A549 (cell line): ENCODE data around the gene TXK. TPM values are rescaled to one million over a fixed set of nuclear protein-coding genes. Genes with fewer than 3 reads are reported as not detected.

Experiments
- ATAC-seq, 2 experiments: fragments of 200-7000 bp in 1 of 2; fragments of >200 bp in 1 of 2; cut with Nextera tagmentation in 1 of 2; cut with Tn5 transposase in 1 of 2; 3 replicates each; pipeline versions ENCODE4 v1.8.0 to v1.9.1; 2018 to 2020; ENCODE audit warnings: mild to moderate bottlenecking in 1 of 2, moderate library complexity in 1 of 2
- CTCF ChIA-PET: fragments of 300-600 bp; sonication (Branson Sonifier 250); formaldehyde crosslinking; extraction: SDS; loops from one replicate; lab custom pipeline; 2021; ENCODE audit warnings: antibody characterized with exemption, inconsistent platforms; lab: Yijun Ruan, JAX
- POLR2A ChIA-PET: fragments of 350-600 bp; formaldehyde crosslinking; extraction: SDS; loops from one replicate; lab custom pipeline; 2021; ENCODE audit warnings: antibody characterized with exemption, inconsistent platforms; lab: Yijun Ruan, JAX
- DNase-seq, 2 experiments: peaks; one replicate each; pipeline versions ENCODE4 v3.0.0 to v3.0.0-alpha.2; 2011 to 2016; ENCODE audit warnings: low read depth in 1 of 2, low spot score in 1 of 2
- FAIRE-seq: peaks from 2 replicates; lab custom pipeline; 2011; peaks lifted over from hg19 to GRCh38; lab: Jason Lieb, UNC
- H3K27ac ChIP-seq, 2 experiments: fragments of >200 bp; sonication (Bioruptor Twin); formaldehyde crosslinking; 3 replicates each; pipeline ENCODE4 v1.5.1; 2016 to 2017
- H3K4me1 ChIP-seq: fragments of >200 bp; sonication (Bioruptor Twin); formaldehyde crosslinking; 3 replicates; pipeline ENCODE4 v1.6.1; 2016
- H3K4me2 ChIP-seq: fragments of >200 bp; sonication (Bioruptor Twin); formaldehyde crosslinking; 3 replicates; pipeline ENCODE4 v1.6.1; 2016
- H3K4me3 ChIP-seq: fragments of >200 bp; sonication (Bioruptor Twin); formaldehyde crosslinking; 3 replicates; pipeline ENCODE4 v1.5.1; 2016
- H3K9me3 ChIP-seq: fragments of >200 bp; sonication (Bioruptor Twin); formaldehyde crosslinking; 3 replicates; pipeline ENCODE4 v1.6.1; 2016
- CHD4 ChIP-seq: fragments of 200-600 bp; sonication (generic); IDR thresholded peaks from 2 replicates; pipeline ENCODE4 v1.6.1; 2016; ENCODE audit warnings: antibody characterized with exemption, mild to moderate bottlenecking, borderline replicate concordance
- EHF ChIP-seq: fragments of 250-450 bp; sonication (Bioruptor Pico); IDR thresholded peaks from 2 replicates; pipeline ENCODE4 v1.5.0; 2020; ENCODE audit warnings: mild to moderate bottlenecking
- HDAC2 ChIP-seq: fragments of 200-600 bp; sonication (generic); IDR thresholded peaks from 2 replicates; pipeline ENCODE4 v1.6.1; 2016
- HOXB5 ChIP-seq: fragments of 250-450 bp; sonication (Bioruptor Pico); IDR thresholded peaks from 2 replicates; pipeline ENCODE4 v1.5.0; 2020; ENCODE audit warnings: mild to moderate bottlenecking, moderate library complexity
- JUN ChIP-seq, 2 experiments: fragments of >200 bp; sonication (Bioruptor Twin); formaldehyde crosslinking; IDR thresholded peaks; 2 replicates in 1 of 2; 3 replicates in 1 of 2; pipeline ENCODE4 v1.6.1; 2016 to 2017
- KDM1A ChIP-seq: fragments of 200-600 bp; sonication (generic); IDR thresholded peaks from 2 replicates; pipeline ENCODE4 v1.6.1; 2016; ENCODE audit warnings: low read depth, mild to moderate bottlenecking
- KDM5A ChIP-seq: fragments of 200-600 bp; sonication (generic); IDR thresholded peaks from 2 replicates; pipeline ENCODE4 v1.6.1; 2016; ENCODE audit warnings: antibody characterized with exemption, mild to moderate bottlenecking
- NFE2L2 ChIP-seq: fragments of 150-350 bp; conservative IDR thresholded peaks from 2 replicates; pipeline ENCODE4 v1.6.1; 2014; ENCODE audit warnings: low read length
- PHF8 ChIP-seq: fragments of 200-600 bp; sonication (generic); IDR thresholded peaks from 2 replicates; pipeline ENCODE4 v1.6.1; 2016; ENCODE audit warnings: low read depth, mild to moderate bottlenecking, antibody characterized with exemption, moderate library complexity, borderline replicate concordance
- POLR2A ChIP-seq: IDR thresholded peaks from 2 replicates; pipeline ENCODE4 v1.6.1; 2012; ENCODE audit warnings: mild to moderate bottlenecking, low read length
- RAD21 ChIP-seq, 2 experiments: fragments of >200 bp in 1 of 2; sonication (Bioruptor Twin) in 1 of 2; formaldehyde crosslinking in 1 of 2; IDR thresholded peaks in 1 of 2; conservative IDR thresholded peaks in 1 of 2; 2 replicates in 1 of 2; 3 replicates in 1 of 2; pipeline ENCODE4 v1.6.1; 2012 to 2018; ENCODE audit warnings: inconsistent platforms in 1 of 2
- RFX5 ChIP-seq: fragments of 450-650 bp; IDR thresholded peaks from 2 replicates; pipeline ENCODE4 v1.7.1; 2014; ENCODE audit warnings: antibody characterized with exemption, mild to moderate bottlenecking, moderate library complexity
- RNF2 ChIP-seq: fragments of 200-600 bp; sonication (generic); IDR thresholded peaks from 2 replicates; pipeline ENCODE4 v1.6.1; 2016; ENCODE audit warnings: low read depth, mild to moderate bottlenecking, antibody characterized with exemption, moderate library complexity, borderline replicate concordance
- SMC3 ChIP-seq: fragments of >200 bp; sonication (Bioruptor Twin); formaldehyde crosslinking; IDR thresholded peaks from 3 replicates; pipeline ENCODE4 v1.6.1; 2018; ENCODE audit warnings: inconsistent platforms
- SREBF2 ChIP-seq: fragments of 450-650 bp; IDR thresholded peaks from 2 replicates; pipeline ENCODE4 v1.6.1; 2014; ENCODE audit warnings: mild to moderate bottlenecking, moderate library complexity
- TFCP2L1 ChIP-seq: fragments of 250-450 bp; sonication (Bioruptor Pico); IDR thresholded peaks from 2 replicates; pipeline ENCODE4 v1.5.0; 2021; ENCODE audit warnings: mild to moderate bottlenecking
- TP53 ChIP-seq: fragments of 250-450 bp; sonication (Bioruptor Pico); IDR thresholded peaks from 2 replicates; pipeline ENCODE4 v1.5.0; 2021; ENCODE audit warnings: mild to moderate bottlenecking, moderate library complexity
- ZSCAN20 ChIP-seq: fragments of 250-450 bp; sonication (Bioruptor Pico); IDR thresholded peaks from 2 replicates; pipeline ENCODE4 v1.8.0; 2022; ENCODE audit warnings: mild to moderate bottlenecking, moderate library complexity
- WGBS: methylation state at CpG from one replicate; pipeline ENCODE4 v1.1.6; 2017; ENCODE audit errors: missing lambda C conversion rate; 5-methylcytosine and 5-hydroxymethylcytosine counted together
- polyA plus RNA-seq, 4 experiments: library from polyadenylated mRNA; depleted of rRNA in 3 of 4; stranded (reverse); fragments of >200 nt; fragmentation: RNase III in 1 of 4; extraction: RNeasy Plus Mini Kit Qiagen cat#74134 plus additional on column Dnase treatment in 1 of 4; gene quantifications; 2 replicates in 3 of 4; 3 replicates in 1 of 4; pipeline ENCODE4 v1.2.3, GENCODE V29; 2011 to 2017
- TF ChIP-seq, protein P1 (sequence below): fragments of 250-450 bp; sonication (Bioruptor Pico); IDR thresholded peaks from 2 replicates; pipeline ENCODE4 v1.5.0; 2021; ENCODE audit warnings: mild to moderate bottlenecking, moderate library complexity, borderline replicate concordance
- TF ChIP-seq, protein P2 (sequence below): IDR thresholded peaks from 2 replicates; pipeline ENCODE4 v1.6.1; 2012; ENCODE audit warnings: low read depth, borderline replicate concordance
- TF ChIP-seq, protein P3 (sequence below): fragments of >200 bp; sonication (Bioruptor Twin); formaldehyde crosslinking; IDR thresholded peaks from 3 replicates; pipeline ENCODE4 v1.5.1; 2016

The TXK gene
- polyA plus RNA-seq, 2 of the 4 experiments (the other 2 are of a cell fraction): 0.06 to 0.14 TPM

DNA sequence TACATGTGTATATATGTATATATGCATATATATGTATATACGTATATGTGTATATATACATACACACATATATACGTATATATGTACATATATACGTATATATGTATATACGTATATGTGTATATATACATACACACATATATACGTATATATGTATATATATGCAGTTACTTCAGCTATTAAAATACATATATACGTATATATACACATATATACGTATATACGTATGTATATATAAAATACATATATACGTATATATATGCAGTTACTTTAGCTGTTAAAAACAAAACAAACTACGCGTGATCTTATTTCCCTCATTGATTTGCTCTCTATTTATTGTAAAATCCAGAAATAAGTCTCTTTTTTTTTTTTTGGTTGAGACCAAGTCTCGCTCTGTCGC is 13.9 kb downstream of the TXK start:
- no peak for FAIRE-seq
- H3K4me3 ChIP-seq: no peak overlapping the region
- CTCF ChIA-PET: no interaction called here
- POLR2A ChIA-PET: no interaction called here
- H3K4me1 ChIP-seq: no peaks in the 10 kb centered on the region
- no peaks in the 10 kb centered on the region for H3K9me3 ChIP-seq
- no peak for DNase-seq
- no peak overlapping the region for H3K27ac ChIP-seq
- no peak for ATAC-seq
- no peak overlapping the region for H3K4me2 ChIP-seq
- no peak for TF ChIP-seq HOXB5 (CRISPR knock-in tag)
- TF ChIP-seq CHD4: no peak
- WGBS: 78% methylated on average over 13 of the region's 13 CpGs

DNA sequence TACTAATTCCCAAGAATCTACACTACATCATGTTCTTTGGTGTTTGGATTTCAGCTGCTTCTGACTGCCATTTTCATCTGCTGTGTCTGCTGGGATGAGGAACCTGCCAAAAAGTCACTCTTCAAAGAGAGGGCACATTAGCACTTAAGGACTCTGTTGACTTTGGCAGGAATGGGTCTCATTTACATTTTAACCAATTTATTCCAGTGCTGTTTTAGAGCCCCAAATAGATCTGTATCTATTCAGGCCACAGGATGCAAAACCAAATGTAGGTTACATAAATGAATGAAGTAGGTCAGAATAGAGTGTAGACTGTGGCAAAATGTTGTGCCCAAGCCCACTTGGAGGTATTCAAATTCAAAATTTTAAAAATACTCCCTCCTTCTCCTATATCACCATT is 14.4 kb downstream of the TXK start:
- TF ChIP-seq TFCP2L1: no peak
- no peak for TF ChIP-seq NFE2L2
- TF ChIP-seq EHF (CRISPR knock-in tag): no peak
- no peak for TF ChIP-seq KDM5A
- TF ChIP-seq HDAC2: no peak
- TF ChIP-seq RAD21 (conservative IDR thresholded peaks at IDR 0.05 in 1 of 2, IDR thresholded peaks at IDR 0.05 in 1 of 2): no peak
- TF ChIP-seq RNF2: no peak
- TF ChIP-seq TP53 (CRISPR knock-in tag): no peak
- TF ChIP-seq ZSCAN20 (CRISPR knock-in tag): no peak
- TF ChIP-seq SMC3: no peak
- TF ChIP-seq POLR2A: no peak
- TF ChIP-seq PHF8: no peak
- no peak for TF ChIP-seq SREBF2
- TF ChIP-seq KDM1A: no peak
- no peak for TF ChIP-seq RFX5
- TF ChIP-seq, protein P1, sequence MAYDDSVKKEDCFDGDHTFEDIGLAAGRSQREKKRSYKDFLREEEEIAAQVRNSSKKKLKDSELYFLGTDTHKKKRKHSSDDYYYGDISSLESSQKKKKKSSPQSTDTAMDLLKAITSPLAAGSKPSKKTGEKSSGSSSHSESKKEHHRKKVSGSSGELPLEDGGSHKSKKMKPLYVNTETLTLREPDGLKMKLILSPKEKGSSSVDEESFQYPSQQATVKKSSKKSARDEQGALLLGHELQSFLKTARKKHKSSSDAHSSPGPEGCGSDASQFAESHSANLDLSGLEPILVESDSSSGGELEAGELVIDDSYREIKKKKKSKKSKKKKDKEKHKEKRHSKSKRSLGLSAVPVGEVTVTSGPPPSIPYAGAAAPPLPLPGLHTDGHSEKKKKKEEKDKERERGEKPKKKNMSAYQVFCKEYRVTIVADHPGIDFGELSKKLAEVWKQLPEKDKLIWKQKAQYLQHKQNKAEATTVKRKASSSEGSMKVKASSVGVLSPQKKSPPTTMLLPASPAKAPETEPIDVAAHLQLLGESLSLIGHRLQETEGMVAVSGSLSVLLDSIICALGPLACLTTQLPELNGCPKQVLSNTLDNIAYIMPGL (CRISPR knock-in tag): no peak
- TF ChIP-seq, protein P2, sequence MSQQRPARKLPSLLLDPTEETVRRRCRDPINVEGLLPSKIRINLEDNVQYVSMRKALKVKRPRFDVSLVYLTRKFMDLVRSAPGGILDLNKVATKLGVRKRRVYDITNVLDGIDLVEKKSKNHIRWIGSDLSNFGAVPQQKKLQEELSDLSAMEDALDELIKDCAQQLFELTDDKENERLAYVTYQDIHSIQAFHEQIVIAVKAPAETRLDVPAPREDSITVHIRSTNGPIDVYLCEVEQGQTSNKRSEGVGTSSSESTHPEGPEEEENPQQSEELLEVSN: no peak

DNA sequence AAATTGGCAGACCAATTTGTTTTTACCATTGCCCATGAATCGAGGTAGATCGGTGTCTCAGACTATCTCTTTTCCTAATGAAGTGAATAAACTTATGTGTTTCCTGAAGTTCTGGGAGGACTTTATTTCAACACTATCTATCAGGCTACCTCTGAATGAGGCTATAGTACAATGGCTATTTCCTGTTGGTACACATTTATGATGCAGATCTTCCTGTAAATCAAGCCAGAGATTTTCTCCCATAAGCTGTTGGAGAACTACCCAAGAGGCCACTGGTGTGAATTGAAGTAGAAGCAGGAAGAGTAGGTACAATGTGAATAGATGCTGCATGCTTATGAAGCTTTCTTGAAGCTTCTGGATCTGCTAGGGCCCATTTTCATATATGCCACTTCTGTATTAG is 16.0 kb downstream of the TXK start:
- no peaks in the 10 kb centered on the region for H3K4me1 ChIP-seq
- no peaks in the 10 kb centered on the region for H3K9me3 ChIP-seq
- POLR2A ChIA-PET: no interaction called here
- FAIRE-seq (no peak), DNase-seq (no peak), ATAC-seq (no peak)
- H3K4me3 ChIP-seq: no peak overlapping the region
- CTCF ChIA-PET: interaction anchor here (1.1 to 2.4 kb wide), 2 partner anchors 9 to 10 kb away, joined by 3 to 9 read pairs; no protein-coding TSS in a partner anchor
- H3K4me2 ChIP-seq: no peak overlapping the region
- WGBS: 64% methylated on average over 2 of the region's 2 CpGs
- H3K27ac ChIP-seq: no peak overlapping the region
- no peak for TF ChIP-seq HOXB5 (CRISPR knock-in tag)
- no peak for TF ChIP-seq KDM5A
- no peak for TF ChIP-seq SREBF2
- TF ChIP-seq PHF8: no peak
- TF ChIP-seq JUN (IDR thresholded peaks at IDR 0.05): no peak
- TF ChIP-seq, protein P3, sequence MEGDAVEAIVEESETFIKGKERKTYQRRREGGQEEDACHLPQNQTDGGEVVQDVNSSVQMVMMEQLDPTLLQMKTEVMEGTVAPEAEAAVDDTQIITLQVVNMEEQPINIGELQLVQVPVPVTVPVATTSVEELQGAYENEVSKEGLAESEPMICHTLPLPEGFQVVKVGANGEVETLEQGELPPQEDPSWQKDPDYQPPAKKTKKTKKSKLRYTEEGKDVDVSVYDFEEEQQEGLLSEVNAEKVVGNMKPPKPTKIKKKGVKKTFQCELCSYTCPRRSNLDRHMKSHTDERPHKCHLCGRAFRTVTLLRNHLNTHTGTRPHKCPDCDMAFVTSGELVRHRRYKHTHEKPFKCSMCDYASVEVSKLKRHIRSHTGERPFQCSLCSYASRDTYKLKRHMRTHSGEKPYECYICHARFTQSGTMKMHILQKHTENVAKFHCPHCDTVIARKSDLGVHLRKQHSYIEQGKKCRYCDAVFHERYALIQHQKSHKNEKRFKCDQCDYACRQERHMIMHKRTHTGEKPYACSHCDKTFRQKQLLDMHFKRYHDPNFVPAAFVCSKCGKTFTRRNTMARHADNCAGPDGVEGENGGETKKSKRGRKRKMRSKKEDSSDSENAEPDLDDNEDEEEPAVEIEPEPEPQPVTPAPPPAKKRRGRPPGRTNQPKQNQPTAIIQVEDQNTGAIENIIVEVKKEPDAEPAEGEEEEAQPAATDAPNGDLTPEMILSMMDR: no peak
- TF ChIP-seq, protein P2: no peak
- TF ChIP-seq NFE2L2: no peak

More for the DNA sequence above, 14.4 kb downstream of the TXK start:
- ATAC-seq (no peak), FAIRE-seq (no peak), DNase-seq (no peak)
- H3K9me3 ChIP-seq: no peaks in the 10 kb centered on the region
- no peak overlapping the region for H3K4me2 ChIP-seq
- H3K4me1 ChIP-seq: no peaks in the 10 kb centered on the region
- ChIA-PET POLR2A (no interaction called here), CTCF (no interaction called here)
- no peak overlapping the region for H3K27ac ChIP-seq
- no peak overlapping the region for H3K4me3 ChIP-seq
